Brain microvascular endothelial cell (primary cell): ENCODE measurements around the gene CAND1.

Source experiments
- DNase-seq: peaks from one replicate; pipeline ENCODE4 v3.0.0-alpha.2; 2020
- H3K27ac ChIP-seq: fragments of 250-450 bp; sonication (Bioruptor Pico); 2 replicates; pipeline ENCODE4 v1.5.1; 2020; ENCODE audit warnings: mild to moderate bottlenecking, moderate library complexity
- H3K27me3 ChIP-seq: fragments of 250-450 bp; sonication (Bioruptor Pico); replicated peaks from 2 replicates; pipeline ENCODE4 v1.5.1; 2020; ENCODE audit warnings: mild to moderate bottlenecking
- H3K36me3 ChIP-seq: fragments of 250-450 bp; sonication (Bioruptor Pico); replicated peaks from 2 replicates; pipeline ENCODE4 v1.5.1; 2020; ENCODE audit warnings: mild to moderate bottlenecking
- H3K4me3 ChIP-seq: 2 replicates; pipeline ENCODE4 v1.5.1; 2011; ENCODE audit warnings: low read depth, mild to moderate bottlenecking, control low read depth, low read length, moderate library complexity
- CTCF ChIP-seq: IDR thresholded peaks from 2 replicates; pipeline ENCODE4 v1.5.1; 2011; ENCODE audit warnings: low read depth, mild to moderate bottlenecking, moderate library complexity, low read length, control low read depth, inconsistent platforms; ENCODE audit errors: missing control alignments
- in situ Hi-C: cut with HindIII; loops from 2 replicates; pipeline ENCODE4 v1.10.0; 2017; ENCODE audit warnings: low sequenced_read_pairs, low pct_ligation_motif_present

CAND1 gene

GRCh38 chr12:67348683-67349082 is 79.5 kb downstream of the CAND1 start:
- in situ Hi-C loops, result no loop called here
- no peak overlapping the region for H3K4me3 ChIP-seq
- DNase-seq, result no peak
- H3K27me3 ChIP-seq, result no peaks in the 10 kb centered on the region
- no peak overlapping the region for H3K27ac ChIP-seq
- no peaks in the 10 kb centered on the region for H3K36me3 ChIP-seq
- TF ChIP-seq CTCF, result no peak

- TF ChIP-seq CTCF, result no peak
- DNase-seq, result no peak
- H3K36me3 ChIP-seq, result no peaks in the 10 kb centered on the region
- H3K27ac ChIP-seq, result no peak overlapping the region
- no peaks in the 10 kb centered on the region for H3K27me3 ChIP-seq
- in situ Hi-C loops, result no loop called here
- H3K4me3 ChIP-seq, result no peak overlapping the region
Observed at GRCh38 chr12:67352682-67353081, 83.5 kb downstream of the CAND1 start.

GRCh38 chr12:67354322-67354721 is 85.2 kb downstream of the CAND1 start:
- Histone ChIP-seq H3K4me3 (no peak overlapping the region), H3K36me3 (no peaks in the 10 kb centered on the region), H3K27me3 (no peaks in the 10 kb centered on the region), H3K27ac (no peak overlapping the region)
- TF ChIP-seq CTCF, result no peak
- in situ Hi-C loops, result no loop called here
- no peak for DNase-seq

GRCh38 chr12:67354966-67355365 is 85.8 kb downstream of the CAND1 start:
- H3K4me3 ChIP-seq, result no peak overlapping the region
- H3K27me3 ChIP-seq, result no peaks in the 10 kb centered on the region
- no peak for DNase-seq
- H3K36me3 ChIP-seq, result no peaks in the 10 kb centered on the region
- H3K27ac ChIP-seq, result peak overlapping the region; percentile 3
- in situ Hi-C loops, result no loop called here
- peak; percentile 29 for TF ChIP-seq CTCF

- peak; percentile 53 for DNase-seq
- no peak overlapping the region for H3K27ac ChIP-seq
- H3K4me3 ChIP-seq, result no peak overlapping the region
- no peaks in the 10 kb centered on the region for H3K27me3 ChIP-seq
- in situ Hi-C loops, result no loop called here
- peak; percentile 50 for TF ChIP-seq CTCF
- no peaks in the 10 kb centered on the region for H3K36me3 ChIP-seq
Observed at GRCh38 chr12:67355428-67356379, 86.5 kb downstream of the CAND1 start.
